Epithelial cell of alveolus of lung (primary cell): ENCODE results near the gene PLET1. TPM values are rescaled to one million over a fixed set of nuclear protein-coding genes. Genes with fewer than 3 reads are reported as not detected.

Source experiments
- total RNA-seq: library from RNA; depleted of rRNA; stranded (reverse); fragments of >200 nt; gene quantifications from 2 replicates; pipeline ENCODE4 v1.2.1, GENCODE V29; 2015

PLET1 gene, protein sequence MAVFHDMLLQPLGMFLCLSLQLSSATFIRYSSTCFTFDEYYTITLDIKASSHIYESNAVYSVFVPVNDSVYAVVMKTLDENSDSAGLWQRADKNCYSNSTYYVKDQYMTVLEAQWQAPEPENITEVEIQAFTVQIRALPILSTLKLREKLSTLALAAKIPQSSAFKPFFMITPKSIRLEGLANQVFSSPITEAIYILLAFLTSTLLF
- not detected in 2 replicates for total RNA-seq

GRCh38 chr11:112260490-112260889 lies at the start of gene PLET1:
PLET1 (minus strand) TSS chr11:112260860; CDS start chr11:112260589, 271 bp downstream.

GRCh38 chr11:112226062-112226830 lies 34.4 kb downstream of the PLET1 start, which contains the start of gene PTS:
PTS (plus strand) TSS chr11:112226428; CDS start chr11:112226444, 16 bp downstream.

Other genes with a start within 250 kb of the PLET1 start
- 23.9 and 34.0 TPM in 2 replicates for gene DLAT, start 235.5 kb downstream of the PLET1 start, total RNA-seq
- 1.8 and 4.6 TPM in 2 replicates for gene PIH1D2, start 186.8 kb downstream of the PLET1 start, total RNA-seq
- 13.6 and 19.8 TPM in 2 replicates for gene NKAPD1, start 186.6 kb downstream of the PLET1 start, total RNA-seq
- 26.6 and 54.9 TPM in 2 replicates for gene TIMM8B, start 174.1 kb downstream of the PLET1 start, total RNA-seq
- 88.4 and 149 TPM in 2 replicates for gene SDHD, start 174.0 kb downstream of the PLET1 start, total RNA-seq
- gene IL18, start 96.8 kb downstream of the PLET1 start, total RNA-seq = 0.56 and 4.1 TPM in 2 replicates
- not detected in 2 replicates for gene TEX12, start 93.5 kb downstream of the PLET1 start, total RNA-seq
- gene BCO2, start 85.3 kb downstream of the PLET1 start, total RNA-seq = 0.91 and 10.5 TPM in 2 replicates
- gene PTS, start 34.4 kb downstream of the PLET1 start, total RNA-seq = 22.0 and 27.4 TPM in 2 replicates